Hematopoietic multipotent progenitor cell treated with erythropoietin and hydrocortisone succinate and interleukin-3 and kit ligand, for 4 days (in vitro differentiated cells): ENCODE measurements around the gene POLRMT.
"Not testable (repeated sequence)": the region's sequence is repeated elsewhere in the genome, so short reads cannot be mapped to it uniquely, and the experiment has no call there.

Source experiments
- DNase-seq: peaks from one replicate; pipeline ENCODE4 v3.0.0-alpha.2; 2015

Gene POLRMT

GRCh38 chr19:646779-647565, 13.6 kb upstream of the POLRMT start:
- DNase-seq: no peak

- no peak for DNase-seq
Observed at GRCh38 chr19:645912-646778, 12.8 kb upstream of the POLRMT start.

- no peak for DNase-seq
Observed at GRCh38 chr19:644789-645188, 11.5 kb upstream of the POLRMT start.

GRCh38 chr19:644363-644762, 11.0 kb upstream of the POLRMT start:
- no peak for DNase-seq

GRCh38 chr19:643736-644135, 10.4 kb upstream of the POLRMT start:
- no peak for DNase-seq

- no peak for DNase-seq
Observed at GRCh38 chr19:642767-643727, 9.7 kb upstream of the POLRMT start.

- DNase-seq: no peak
Observed at GRCh38 chr19:641702-642101, 8.4 kb upstream of the POLRMT start.

- no peak for DNase-seq
Observed at GRCh38 chr19:640606-641189, 7.4 kb upstream of the POLRMT start.

GRCh38 chr19:640161-640558, 6.8 kb upstream of the POLRMT start:
- DNase-seq: no peak

- peak; percentile 96 for DNase-seq
Observed at GRCh38 chr19:639253-640160, 6.2 kb upstream of the POLRMT start, which contains the start of gene FGF22. Gene FGF22 (plus strand): TSS chr19:639879. CDS start chr19:639926, 47 bp downstream.

GRCh38 chr19:638906-639252, 5.5 kb upstream of the POLRMT start:
- no peak for DNase-seq

- no peak for DNase-seq
Observed at GRCh38 chr19:634975-635652, 1.8 kb upstream of the POLRMT start.

GRCh38 chr19:633786-634639, 676 bp upstream of the POLRMT start:
- DNase-seq: peak; percentile 28

- peak; percentile 74 for DNase-seq
Observed at GRCh38 chr19:632579-633067, 714 bp downstream of the POLRMT start.

- no peak for DNase-seq
Observed at GRCh38 chr19:629961-630714, 3.2 kb downstream of the POLRMT start.

- not testable (repeated sequence) for DNase-seq
Observed at GRCh38 chr19:629515-629914, 3.8 kb downstream of the POLRMT start.

GRCh38 chr19:628168-628567, 5.2 kb downstream of the POLRMT start:
- no peak for DNase-seq

- DNase-seq: not testable (repeated sequence)
Observed at GRCh38 chr19:626566-626965, 6.8 kb downstream of the POLRMT start.

- DNase-seq: no peak
Observed at GRCh38 chr19:625257-625656, 8.1 kb downstream of the POLRMT start.
